22Rv1 (cell line): Measurements from ENCODE around the gene TMEM178B.

ENCODE experiments used
- H3K27ac ChIP-seq: fragments of 450-650 bp; 2 replicates; pipeline ENCODE4 v1.5.1; 2017
- ZFX ChIP-seq: fragments of 450-650 bp; IDR thresholded peaks from 2 replicates; pipeline ENCODE4 v1.6.1; 2017; ENCODE audit warnings: antibody characterized with exemption, borderline replicate concordance
- TF ChIP-seq, protein P1 (sequence below): fragments of 450-650 bp; IDR thresholded peaks from 2 replicates; pipeline ENCODE4 v1.5.1; 2017; ENCODE audit warnings: mild to moderate bottlenecking

Gene TMEM178B

DNA sequence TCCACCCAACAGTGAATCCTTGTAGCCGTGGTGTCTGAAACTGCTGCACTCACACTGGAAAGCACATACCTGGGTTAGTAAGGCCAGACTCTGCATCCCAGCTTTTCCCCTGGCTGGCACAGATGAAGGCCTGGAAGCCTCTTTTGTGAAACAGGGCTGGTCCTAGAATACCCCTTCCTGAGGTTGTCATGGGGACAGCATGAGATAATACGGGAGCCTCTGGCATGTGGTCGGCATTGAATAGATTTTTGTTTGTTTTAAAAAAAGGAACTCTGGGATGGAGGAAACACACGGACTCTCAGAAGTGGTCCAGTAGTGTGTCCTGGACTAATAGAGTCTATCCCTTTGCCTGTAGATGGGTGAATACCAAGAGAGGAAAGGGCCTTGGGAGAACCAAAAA lies 129.7 kb downstream of the TMEM178B start:
- TF ChIP-seq, protein P1, sequence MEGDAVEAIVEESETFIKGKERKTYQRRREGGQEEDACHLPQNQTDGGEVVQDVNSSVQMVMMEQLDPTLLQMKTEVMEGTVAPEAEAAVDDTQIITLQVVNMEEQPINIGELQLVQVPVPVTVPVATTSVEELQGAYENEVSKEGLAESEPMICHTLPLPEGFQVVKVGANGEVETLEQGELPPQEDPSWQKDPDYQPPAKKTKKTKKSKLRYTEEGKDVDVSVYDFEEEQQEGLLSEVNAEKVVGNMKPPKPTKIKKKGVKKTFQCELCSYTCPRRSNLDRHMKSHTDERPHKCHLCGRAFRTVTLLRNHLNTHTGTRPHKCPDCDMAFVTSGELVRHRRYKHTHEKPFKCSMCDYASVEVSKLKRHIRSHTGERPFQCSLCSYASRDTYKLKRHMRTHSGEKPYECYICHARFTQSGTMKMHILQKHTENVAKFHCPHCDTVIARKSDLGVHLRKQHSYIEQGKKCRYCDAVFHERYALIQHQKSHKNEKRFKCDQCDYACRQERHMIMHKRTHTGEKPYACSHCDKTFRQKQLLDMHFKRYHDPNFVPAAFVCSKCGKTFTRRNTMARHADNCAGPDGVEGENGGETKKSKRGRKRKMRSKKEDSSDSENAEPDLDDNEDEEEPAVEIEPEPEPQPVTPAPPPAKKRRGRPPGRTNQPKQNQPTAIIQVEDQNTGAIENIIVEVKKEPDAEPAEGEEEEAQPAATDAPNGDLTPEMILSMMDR, result no peak
- TF ChIP-seq ZFX, result no peak
- H3K27ac ChIP-seq, result no peak overlapping the region

DNA sequence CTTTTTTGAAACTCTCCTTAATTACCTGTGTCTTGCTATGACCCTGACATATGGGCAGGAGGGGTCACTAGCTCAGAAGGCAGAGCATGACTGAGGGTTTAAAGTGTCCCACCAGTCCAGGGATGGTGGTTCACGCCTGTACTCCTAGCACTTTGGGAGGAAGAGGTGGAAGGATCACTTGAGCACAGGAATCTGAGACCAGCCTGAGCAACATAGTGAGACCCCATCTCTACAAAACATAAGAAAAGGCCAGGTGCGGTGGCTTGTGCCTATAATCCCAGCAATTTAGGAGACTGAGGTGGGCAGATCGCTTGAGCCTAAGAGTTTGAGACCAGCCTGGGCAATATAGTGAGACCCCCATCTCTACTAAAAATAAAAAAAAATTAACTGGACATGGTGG lies 133.8 kb downstream of the TMEM178B start:
- H3K27ac ChIP-seq, result no peak overlapping the region

GRCh38 chr7:141208539-141208938 lies 134.7 kb downstream of the TMEM178B start:
- TF ChIP-seq, protein P1, result no peak
- TF ChIP-seq ZFX, result no peak
- H3K27ac ChIP-seq, result no peak overlapping the region

More for the DNA sequence above, 133.8 kb downstream of the TMEM178B start:
- no peak for TF ChIP-seq ZFX
- TF ChIP-seq, protein P1, result no peak

GRCh38 chr7:141209454-141209853 lies 135.6 kb downstream of the TMEM178B start:
- no peak for TF ChIP-seq ZFX
- TF ChIP-seq, protein P1, result no peak
- H3K27ac ChIP-seq, result no peak overlapping the region

DNA sequence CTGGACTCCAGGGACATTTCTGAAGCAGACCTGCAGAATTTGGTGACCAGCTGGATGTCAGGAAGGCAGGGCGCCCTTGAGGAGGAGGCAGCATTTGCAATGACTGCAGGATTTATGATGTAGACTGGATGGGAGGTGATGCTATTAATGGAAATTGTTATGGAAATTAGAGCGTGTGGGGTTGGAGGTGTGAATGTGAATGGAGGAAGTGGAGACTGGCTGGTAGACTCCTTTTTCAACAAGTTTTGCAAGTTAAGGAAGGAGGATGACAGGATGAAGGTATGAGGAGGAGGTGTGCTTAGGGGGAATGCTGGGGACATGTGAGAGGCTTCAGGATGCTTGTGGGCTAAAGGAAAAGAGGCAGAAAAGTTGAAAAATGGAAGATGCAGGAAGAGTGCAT lies 137.0 kb downstream of the TMEM178B start:
- TF ChIP-seq, protein P1, result no peak
- TF ChIP-seq ZFX, result no peak
- H3K27ac ChIP-seq, result no peak overlapping the region

DNA sequence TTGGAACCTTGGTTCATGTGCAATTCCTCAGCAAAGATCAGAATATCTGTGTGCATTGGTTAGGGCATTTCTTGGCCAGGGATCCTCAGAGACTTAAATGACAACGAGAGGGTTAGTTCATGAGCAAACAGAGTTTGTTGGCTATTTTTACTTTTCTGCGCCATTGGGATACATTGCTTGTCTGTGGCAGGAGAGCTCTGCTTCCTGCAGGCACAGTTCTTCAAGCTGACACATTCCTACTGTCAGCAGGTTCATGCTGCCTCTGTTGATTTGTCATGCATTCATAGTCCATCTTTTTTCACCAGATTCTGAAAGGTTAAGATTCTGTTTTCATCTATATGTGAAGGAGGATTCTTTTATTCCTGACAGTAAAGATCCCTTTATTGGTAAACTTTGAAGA lies 139.4 kb downstream of the TMEM178B start:
- H3K27ac ChIP-seq, result no peak overlapping the region
- TF ChIP-seq ZFX, result no peak

- TF ChIP-seq ZFX, result no peak
- TF ChIP-seq, protein P1, result no peak
- H3K27ac ChIP-seq, result no peak overlapping the region
Observed at GRCh38 chr7:141217938-141218337, 144.1 kb downstream of the TMEM178B start.

GRCh38 chr7:141218941-141219340 lies 145.1 kb downstream of the TMEM178B start:
- H3K27ac ChIP-seq, result no peak overlapping the region
- no peak for TF ChIP-seq ZFX
- TF ChIP-seq, protein P1, result no peak
